COR-L47 (cell line): ENCODE measurements around the gene SOWAHA.

ENCODE experiments used
- DNase-seq: peaks from one replicate; lab custom pipeline; 2025; lab: John Stamatoyannopoulos, UW

SOWAHA gene

DNA sequence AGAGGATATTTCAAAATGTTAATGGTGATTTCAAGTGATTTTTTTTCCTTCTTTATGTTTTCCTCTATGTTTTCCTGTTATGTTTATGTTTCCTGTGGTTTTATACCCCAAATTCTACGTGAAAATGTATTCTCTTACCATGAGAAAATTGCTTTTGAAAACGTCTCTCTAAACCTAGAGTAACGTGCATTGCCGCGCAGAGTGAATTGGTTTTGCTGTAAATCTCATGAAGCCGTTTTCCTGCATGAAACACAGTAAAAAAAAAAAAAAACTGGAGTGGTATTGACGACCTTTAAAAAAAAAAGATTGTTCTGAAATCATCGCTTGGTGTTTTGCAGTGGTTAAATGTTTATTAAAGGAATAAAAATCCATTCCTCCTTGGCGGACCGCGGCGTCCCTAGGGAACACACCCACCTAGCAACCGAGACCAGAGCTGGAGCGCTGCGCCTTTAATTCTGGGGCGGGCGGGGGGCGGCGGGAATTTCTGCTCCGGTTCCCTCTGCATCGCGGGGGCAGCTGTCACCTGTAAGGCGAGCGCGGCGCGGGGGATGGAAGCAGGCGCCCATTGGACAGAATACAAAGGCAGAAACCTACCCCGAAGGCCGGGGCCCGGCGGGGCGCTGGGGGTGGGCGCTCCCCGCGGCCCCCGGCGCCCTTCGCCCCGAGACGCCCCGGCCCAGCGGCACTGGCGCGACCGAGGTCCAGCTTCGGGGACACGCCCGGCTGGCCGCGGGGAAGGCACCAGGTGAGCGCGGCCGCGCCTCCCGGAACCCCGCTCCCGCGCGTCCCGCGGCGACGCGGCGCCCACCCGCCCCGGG, at the start of gene SOWAHA:
SOWAHA (plus strand) TSS at position 522 of the 818 bp plus-strand sequence. CDS start 320 bp downstream, outside the sequence.
- DNase-seq, result peak; percentile 58

GRCh38 chr5:132764051-132764450, 49.1 kb upstream of the SOWAHA start:
- no peak for DNase-seq

GRCh38 chr5:132764671-132765238, 48.3 kb upstream of the SOWAHA start:
- DNase-seq, result no peak

- no peak for DNase-seq
These were observed 47.6 kb upstream of the SOWAHA start for GRCh38 chr5:132765311-132766019.

DNA sequence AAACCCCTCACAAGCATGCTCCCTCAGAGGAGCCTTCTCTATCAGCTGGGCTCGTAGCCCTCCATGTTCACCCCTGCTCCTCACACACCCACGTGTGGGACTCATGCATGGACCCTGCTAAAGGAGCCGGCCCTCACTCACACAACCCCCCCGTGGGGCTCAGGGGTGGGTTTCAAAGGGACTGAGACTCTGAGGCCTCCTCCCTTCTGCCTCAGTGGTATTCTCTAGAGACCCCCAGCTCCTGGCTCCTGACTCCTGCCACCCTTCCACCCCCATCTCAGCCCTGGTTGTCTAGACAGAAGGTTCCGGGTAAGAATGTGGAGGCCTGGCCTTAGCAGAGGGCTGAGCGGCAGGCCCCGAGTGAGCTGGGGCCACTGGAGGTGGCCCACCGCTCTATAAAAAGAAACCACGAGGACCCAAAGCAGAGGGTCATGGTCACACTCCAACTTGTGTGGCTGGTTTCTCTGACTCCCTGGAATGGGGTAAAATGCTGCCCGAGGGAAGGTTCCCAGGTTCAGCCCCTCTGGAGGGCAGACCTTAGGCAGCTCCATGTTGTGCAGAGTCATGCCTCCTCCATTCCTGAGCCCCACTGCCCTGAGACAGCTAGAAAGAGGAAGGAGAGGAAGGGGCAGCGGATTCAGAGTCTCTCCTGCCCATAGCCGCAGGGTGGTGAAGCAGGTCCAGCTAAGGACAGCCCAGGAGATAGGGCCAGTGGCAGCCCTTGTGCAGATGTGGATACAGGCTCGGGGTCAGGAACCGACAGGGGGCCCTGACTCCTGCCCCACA, 46.9 kb upstream of the SOWAHA start:
- DNase-seq, result no peak

- DNase-seq, result no peak
These were observed 46.4 kb upstream of the SOWAHA start for GRCh38 chr5:132766806-132767055.

DNA sequence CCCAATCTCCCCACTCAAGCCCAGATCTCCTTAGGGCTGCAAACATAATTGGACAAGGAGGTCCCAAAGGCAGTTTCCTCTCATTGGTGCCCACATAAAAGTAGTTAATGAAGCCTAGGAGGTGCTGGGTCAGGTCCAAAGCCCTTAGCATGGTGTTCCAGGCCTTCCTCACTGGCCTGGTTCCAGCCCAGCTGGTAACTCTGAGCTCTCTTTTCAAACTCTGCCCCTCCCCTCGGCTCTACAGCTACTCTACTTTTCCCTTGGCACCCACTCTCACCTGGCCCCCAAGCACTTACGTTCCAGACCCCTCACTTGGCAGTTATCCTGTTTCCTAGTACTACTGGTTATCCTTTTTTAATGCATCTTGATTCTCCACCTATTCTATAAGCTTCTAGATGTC, 46.0 kb upstream of the SOWAHA start:
- no peak for DNase-seq

GRCh38 chr5:132768485-132768868, 44.6 kb upstream of the SOWAHA start:
- no peak for DNase-seq

DNA sequence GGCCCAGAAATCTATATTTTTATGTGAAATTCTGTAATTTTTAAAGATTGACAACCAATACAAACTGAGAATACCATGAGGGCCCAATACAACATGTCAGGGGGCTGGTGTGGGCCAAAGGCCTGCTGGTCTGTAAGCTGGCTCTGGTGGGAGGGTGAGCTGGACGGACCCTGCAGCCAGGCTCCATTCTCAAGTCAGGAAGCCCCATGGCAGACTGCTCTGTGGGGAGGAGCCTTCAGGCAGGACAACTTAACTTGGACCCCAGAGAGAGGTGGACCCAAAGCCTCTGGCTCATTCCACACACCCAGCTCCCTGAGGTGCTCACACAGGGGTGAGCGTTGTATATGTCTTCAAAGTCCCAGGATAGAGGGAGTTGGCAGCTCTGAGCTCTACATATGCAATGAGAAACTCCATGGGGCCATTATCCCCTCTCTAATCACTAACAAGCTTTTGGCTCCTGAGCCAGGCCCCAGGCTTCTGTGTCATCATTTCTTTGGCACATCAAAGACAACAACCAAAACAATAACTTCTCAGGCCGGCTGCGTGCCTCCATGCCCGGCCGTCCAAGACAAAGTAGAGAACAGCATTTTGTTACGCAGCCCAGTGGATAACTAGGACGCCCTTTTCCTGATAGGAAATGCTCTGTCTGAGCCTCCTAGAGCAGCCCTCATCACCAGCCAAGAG, 42.5 kb upstream of the SOWAHA start:
- no peak for DNase-seq

GRCh38 chr5:132771503-132771998, 41.6 kb upstream of the SOWAHA start:
- DNase-seq, result no peak

DNA sequence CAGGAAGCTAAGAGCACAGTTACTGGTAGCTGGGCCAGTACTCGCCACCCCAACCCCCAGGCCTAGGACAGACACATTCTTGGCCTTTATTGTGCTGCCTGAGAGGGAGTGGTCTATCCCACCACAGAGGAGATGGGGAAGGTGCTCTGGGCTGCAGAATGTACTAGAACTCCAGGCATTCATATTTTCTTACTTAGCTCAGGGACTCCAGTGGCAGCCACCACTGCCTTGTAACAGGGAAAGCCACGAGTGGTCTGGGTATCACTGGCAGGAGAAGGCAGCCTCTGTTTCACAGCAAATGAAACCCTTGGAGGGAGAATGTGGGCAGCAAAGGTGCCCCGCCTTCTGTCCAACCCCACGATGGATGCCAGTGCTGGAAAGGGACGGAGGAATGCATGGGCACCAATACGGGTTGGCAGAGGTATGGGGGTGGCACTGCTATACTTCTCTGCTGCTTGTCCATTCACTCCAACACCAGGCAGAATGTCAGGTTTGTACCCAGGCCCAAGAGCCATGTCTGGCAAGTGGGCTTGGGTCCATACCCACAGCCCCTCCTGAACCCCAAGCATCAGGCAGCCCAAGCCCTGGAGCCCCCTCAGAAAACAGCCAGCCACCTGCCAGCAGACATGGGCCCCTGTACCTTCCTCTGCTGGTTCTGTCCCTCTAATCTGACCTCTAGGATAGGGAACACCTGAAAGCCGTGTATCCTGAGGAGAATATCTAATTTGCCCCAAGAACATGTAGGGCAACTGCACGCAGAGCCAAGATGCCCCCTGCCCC, 40.6 kb upstream of the SOWAHA start:
- no peak for DNase-seq

DNA sequence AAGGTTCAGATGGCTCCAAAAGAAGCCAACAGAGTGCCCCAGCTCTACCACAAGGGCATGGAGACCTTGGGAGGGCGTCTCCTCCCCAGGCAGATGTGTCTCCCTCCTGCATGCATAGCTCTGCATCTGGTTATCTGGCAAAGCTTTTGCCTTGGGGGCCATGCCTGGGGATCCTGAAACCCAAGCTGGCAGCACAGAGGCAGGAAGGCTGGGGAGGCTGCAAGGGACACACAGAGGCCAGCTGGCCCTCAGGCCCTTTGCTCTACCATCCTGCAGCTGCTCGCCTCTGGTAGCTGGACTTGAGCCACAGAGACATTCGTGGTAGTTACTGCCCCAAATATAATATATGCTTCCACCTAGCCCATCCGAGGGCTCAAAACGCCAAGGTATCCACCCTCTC, 40.0 kb upstream of the SOWAHA start:
- DNase-seq, result no peak

DNA sequence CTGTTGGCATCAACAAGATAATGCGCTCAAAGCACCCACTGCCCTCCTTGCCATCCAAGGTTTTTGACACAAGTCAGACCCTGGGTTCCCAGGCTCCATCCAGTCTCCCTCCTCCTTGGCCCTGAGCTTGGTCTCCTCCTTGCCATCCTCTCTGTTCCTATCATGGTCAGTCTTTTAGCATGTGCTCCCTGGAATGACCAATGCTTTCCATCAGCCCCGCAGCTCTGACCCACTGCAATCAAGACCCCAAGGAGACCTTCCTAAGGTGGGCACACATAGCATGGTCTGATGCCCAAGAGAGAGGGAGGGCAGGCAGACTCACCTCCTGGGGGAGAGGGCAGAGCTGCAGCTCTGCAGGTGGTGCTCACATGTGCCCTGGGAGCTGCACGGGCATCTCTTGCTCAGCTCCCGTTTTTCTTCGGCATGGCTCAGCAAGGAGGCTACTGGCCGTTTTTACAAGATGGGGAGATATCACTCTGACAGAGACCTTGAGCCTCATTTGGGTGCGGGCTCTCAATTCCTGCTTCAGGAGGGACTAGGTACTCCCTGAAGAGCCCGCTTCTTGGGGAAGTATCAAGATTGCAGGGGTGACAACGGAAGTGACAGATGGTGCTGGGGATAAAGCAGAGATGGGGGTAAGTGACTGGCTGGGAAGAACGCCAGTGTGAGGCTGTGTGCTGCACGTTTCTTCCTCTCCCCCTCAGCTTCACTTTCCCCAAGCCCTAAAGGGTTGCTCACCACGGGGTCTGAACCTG, 39.3 kb upstream of the SOWAHA start:
- DNase-seq, result no peak

GRCh38 chr5:132774406-132774805, 38.7 kb upstream of the SOWAHA start:
- DNase-seq, result no peak

GRCh38 chr5:132774896-132775295, 38.2 kb upstream of the SOWAHA start:
- no peak for DNase-seq

GRCh38 chr5:132775476-132775961, 37.6 kb upstream of the SOWAHA start:
- DNase-seq, result no peak

- peak; percentile 62 for DNase-seq
These were observed 36.8 kb upstream of the SOWAHA start for GRCh38 chr5:132776131-132776937.

GRCh38 chr5:132776938-132777208, 36.2 kb upstream of the SOWAHA start:
- no peak for DNase-seq
